Neutrophil (primary cell): ENCODE measurements around the gene IL32.

ENCODE experiments used
- H3K27ac ChIP-seq: fragments of 200-600 bp; sonication (generic); 2 replicates; pipeline ENCODE4 v1.5.1; 2016; ENCODE audit warnings: mild to moderate bottlenecking, moderate library complexity
- H3K27me3 ChIP-seq: fragments of 200-600 bp; sonication (generic); 2 replicates; pipeline ENCODE4 v1.6.0; 2016; ENCODE audit warnings: mild to moderate bottlenecking
- H3K36me3 ChIP-seq: fragments of 200-600 bp; sonication (generic); 2 replicates; pipeline ENCODE4 v1.5.1; 2017
- H3K4me1 ChIP-seq, 2 experiments: fragments of 200-600 bp in 1 of 2; sonication (generic) in 1 of 2; 1 replicate in 1 of 2; 2 replicates in 1 of 2; pipeline versions ENCODE4 v1.5.1 to v1.6.1; 2013 to 2016; ENCODE audit warnings: low read depth in 1 of 2, low read length in 1 of 2, mild to moderate bottlenecking in 1 of 2, moderate library complexity in 1 of 2; ENCODE audit not compliant: control insufficient read depth in 1 of 2, insufficient read depth in 1 of 2
- H3K4me3 ChIP-seq, 2 experiments: fragments of 200-600 bp in 1 of 2; sonication (generic) in 1 of 2; 1 replicate in 1 of 2; 2 replicates in 1 of 2; pipeline ENCODE4 v1.5.1; 2013 to 2016; ENCODE audit warnings: low read depth in 1 of 2, low read length in 1 of 2, mild to moderate bottlenecking in 1 of 2, moderate library complexity in 1 of 2
- H3K9me3 ChIP-seq: fragments of 200-600 bp; sonication (generic); 2 replicates; pipeline ENCODE4 v1.5.1; 2016
- CTCF ChIP-seq: fragments of 200-600 bp; sonication (generic); IDR thresholded peaks from 2 replicates; pipeline ENCODE4 v1.5.1; 2016; ENCODE audit warnings: antibody characterized with exemption

IL32 gene

DNA sequence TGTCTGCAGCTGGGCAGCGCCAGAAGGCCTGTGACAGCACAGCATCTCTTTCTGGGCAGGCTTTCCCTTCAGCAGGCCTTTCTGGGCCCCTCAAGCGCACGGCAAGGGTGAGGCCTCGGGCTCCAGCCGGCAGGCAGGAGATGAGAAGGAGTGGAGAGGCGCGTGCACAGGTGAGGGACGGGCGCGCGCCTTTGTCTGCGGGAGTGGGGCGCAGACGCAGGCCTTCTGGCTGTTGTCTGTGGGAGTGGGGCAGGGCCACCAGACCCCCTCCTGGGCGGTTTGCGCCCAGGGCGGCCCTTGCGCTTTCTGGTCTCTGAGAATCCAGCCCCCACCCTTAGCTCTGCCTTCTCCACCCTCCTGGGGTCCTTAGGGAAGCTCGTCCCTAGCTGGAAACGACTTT, 53.4 kb downstream of the IL32 start:
- Histone ChIP-seq H3K4me1 (peaks cover 5% of the 10 kb centered on the region in 2 experiments), H3K36me3 (no peaks in the 10 kb centered on the region), H3K9me3 (no peaks in the 10 kb centered on the region), H3K27me3 (peaks cover 11% of the 10 kb centered on the region), H3K27ac (no peak overlapping the region), H3K4me3 (no peak overlapping the region)
- TF ChIP-seq CTCF: no peak
